HG03135 (cell line): ENCODE measurements around the gene LRRC4C.
"Not testable (repeated sequence)": the region's sequence is repeated elsewhere in the genome, so short reads cannot be mapped to it uniquely, and the experiment has no call there.

Experiments used
- ATAC-seq: cut with Tn5 transposase; IDR thresholded peaks from one replicate; pipeline ENCODE4 v1.9.1; 2021; ENCODE audit warnings: mild to moderate bottlenecking, moderate library complexity; ENCODE audit not compliant: unreplicated experiment

LRRC4C gene

GRCh38 chr11:41040474-41040873 is 419.0 kb downstream of the LRRC4C start:
- no peak for ATAC-seq

GRCh38 chr11:41039592-41039991 is 419.9 kb downstream of the LRRC4C start:
- no peak for ATAC-seq

- ATAC-seq = no peak
Measured at GRCh38 chr11:41031551-41032060, 427.8 kb downstream of the LRRC4C start.

GRCh38 chr11:41020259-41020658 is 439.2 kb downstream of the LRRC4C start:
- no peak for ATAC-seq

- ATAC-seq = not testable (repeated sequence)
Measured at GRCh38 chr11:41019666-41020065, 439.8 kb downstream of the LRRC4C start.

GRCh38 chr11:41018224-41018623 is 441.2 kb downstream of the LRRC4C start:
- no peak for ATAC-seq

- ATAC-seq = no peak
Measured at GRCh38 chr11:41010361-41011050, 448.9 kb downstream of the LRRC4C start.

- no peak for ATAC-seq
Measured at GRCh38 chr11:41005986-41006385, 453.5 kb downstream of the LRRC4C start.

- no peak for ATAC-seq
Measured at GRCh38 chr11:41003339-41004282, 455.8 kb downstream of the LRRC4C start.

- ATAC-seq = no peak
Measured at GRCh38 chr11:40998920-40999319, 460.5 kb downstream of the LRRC4C start.

- no peak for ATAC-seq
Measured at GRCh38 chr11:40987776-40988435, 471.5 kb downstream of the LRRC4C start.

GRCh38 chr11:40986320-40986719 is 473.1 kb downstream of the LRRC4C start:
- ATAC-seq = no peak

GRCh38 chr11:40975076-40975475 is 484.4 kb downstream of the LRRC4C start:
- no peak for ATAC-seq

- ATAC-seq = no peak
Measured at GRCh38 chr11:40974186-40974795, 485.2 kb downstream of the LRRC4C start.

- ATAC-seq = no peak
Measured at GRCh38 chr11:40958707-40959106, 500.7 kb downstream of the LRRC4C start.

- ATAC-seq = no peak
Measured at GRCh38 chr11:40952479-40952878, 507.0 kb downstream of the LRRC4C start.

GRCh38 chr11:40938002-40938401 is 521.5 kb downstream of the LRRC4C start:
- ATAC-seq = no peak

- no peak for ATAC-seq
Measured at GRCh38 chr11:40924915-40925314, 534.5 kb downstream of the LRRC4C start.

GRCh38 chr11:40921246-40921645 is 538.2 kb downstream of the LRRC4C start:
- ATAC-seq = no peak

GRCh38 chr11:40910774-40911173 is 548.7 kb downstream of the LRRC4C start:
- ATAC-seq = not testable (repeated sequence)

- no peak for ATAC-seq
Measured at GRCh38 chr11:40894501-40894900, 565.0 kb downstream of the LRRC4C start.
